Body of pancreas (tissue), 4 donors: ENCODE data around the gene SOX4.

ENCODE experiments used
- CTCF ChIP-seq, 7 experiments: fragments of 450-650 bp in 4 of 7; fragments of 200-600 bp in 3 of 7; sonication (generic) in 3 of 7; IDR thresholded peaks; one replicate each; pipeline ENCODE4 v1.5.1; 2016 to 2019; ENCODE audit warnings: antibody characterized with exemption in 7 of 7
- POLR2A ChIP-seq, 3 donors: fragments of 450-650 bp; IDR thresholded peaks; one replicate each; pipeline ENCODE4 v1.6.1; 2016; ENCODE audit warnings: antibody characterized with exemption in 3 of 3, mild to moderate bottlenecking in 2 of 3

- TF ChIP-seq CTCF (IDR thresholded peaks at IDR 0.05): no peak
- no peak for TF ChIP-seq POLR2A (IDR thresholded peaks at IDR 0.05)
Observed at GRCh38 chr6:21556968-21557721, 36.4 kb upstream of the SOX4 start.
